Endothelial cell of hepatic sinusoid (primary cell): ENCODE measurements around the gene NCBP1.

ENCODE experiments used
- in situ Hi-C: cut with HindIII; loops from 2 replicates; pipeline ENCODE4 v1.10.0; 2017; ENCODE audit warnings: low sequenced_read_pairs

NCBP1 gene, protein sequence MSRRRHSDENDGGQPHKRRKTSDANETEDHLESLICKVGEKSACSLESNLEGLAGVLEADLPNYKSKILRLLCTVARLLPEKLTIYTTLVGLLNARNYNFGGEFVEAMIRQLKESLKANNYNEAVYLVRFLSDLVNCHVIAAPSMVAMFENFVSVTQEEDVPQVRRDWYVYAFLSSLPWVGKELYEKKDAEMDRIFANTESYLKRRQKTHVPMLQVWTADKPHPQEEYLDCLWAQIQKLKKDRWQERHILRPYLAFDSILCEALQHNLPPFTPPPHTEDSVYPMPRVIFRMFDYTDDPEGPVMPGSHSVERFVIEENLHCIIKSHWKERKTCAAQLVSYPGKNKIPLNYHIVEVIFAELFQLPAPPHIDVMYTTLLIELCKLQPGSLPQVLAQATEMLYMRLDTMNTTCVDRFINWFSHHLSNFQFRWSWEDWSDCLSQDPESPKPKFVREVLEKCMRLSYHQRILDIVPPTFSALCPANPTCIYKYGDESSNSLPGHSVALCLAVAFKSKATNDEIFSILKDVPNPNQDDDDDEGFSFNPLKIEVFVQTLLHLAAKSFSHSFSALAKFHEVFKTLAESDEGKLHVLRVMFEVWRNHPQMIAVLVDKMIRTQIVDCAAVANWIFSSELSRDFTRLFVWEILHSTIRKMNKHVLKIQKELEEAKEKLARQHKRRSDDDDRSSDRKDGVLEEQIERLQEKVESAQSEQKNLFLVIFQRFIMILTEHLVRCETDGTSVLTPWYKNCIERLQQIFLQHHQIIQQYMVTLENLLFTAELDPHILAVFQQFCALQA

DNA sequence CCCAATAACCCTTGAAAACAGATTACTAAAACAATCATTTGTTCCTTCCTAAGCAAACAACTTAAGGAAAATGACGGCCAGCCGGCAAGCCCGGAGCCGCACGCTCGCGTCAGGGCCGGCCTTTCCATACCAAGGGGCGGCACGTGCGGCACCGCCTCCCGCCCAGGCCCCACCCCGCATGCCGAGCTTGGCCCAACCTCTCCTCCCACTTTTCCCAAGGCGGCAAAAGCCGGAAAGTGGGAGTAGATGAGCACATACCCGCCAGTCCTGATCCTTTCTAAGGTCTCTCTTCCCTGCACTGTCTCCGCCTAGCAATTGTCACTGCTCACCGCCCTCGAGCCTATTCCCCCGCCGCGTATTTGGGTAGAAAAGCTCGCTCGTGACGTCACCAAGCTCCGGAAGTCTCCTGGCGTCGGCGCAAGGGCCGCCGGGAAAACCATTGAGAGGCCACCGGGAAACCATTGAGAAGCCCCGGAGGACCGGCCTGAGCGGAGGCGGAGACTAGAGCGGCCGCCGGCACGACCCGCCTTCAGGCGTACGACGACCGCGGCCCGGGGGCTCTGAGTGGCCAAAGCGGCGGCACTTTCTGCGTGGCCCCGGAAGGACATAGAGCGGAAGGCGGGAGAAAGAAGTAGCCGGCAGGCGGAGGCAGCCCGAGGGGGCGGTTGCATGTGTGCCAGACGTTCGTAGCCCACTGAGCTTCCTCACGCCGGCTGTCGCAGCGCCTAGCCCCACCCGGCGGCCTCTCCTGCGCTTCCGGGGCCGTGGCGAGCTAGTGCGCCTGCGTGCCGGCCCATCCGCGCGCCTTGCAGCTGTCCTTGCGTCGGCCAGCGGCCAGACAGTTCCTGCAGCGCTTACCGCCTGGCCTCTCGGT is at the start of gene NCBP1, which contains the start of gene TSTD2:
TSS of gene NCBP1 (plus strand) at position 837 of the 874 bp plus-strand sequence. CDS start 61 bp downstream, outside the sequence.
TSS of gene TSTD2 (minus strand) at position 384 of the 874 bp plus-strand sequence. CDS start 5,806 bp downstream, outside the sequence.
- in situ Hi-C loops = no loop called here

DNA sequence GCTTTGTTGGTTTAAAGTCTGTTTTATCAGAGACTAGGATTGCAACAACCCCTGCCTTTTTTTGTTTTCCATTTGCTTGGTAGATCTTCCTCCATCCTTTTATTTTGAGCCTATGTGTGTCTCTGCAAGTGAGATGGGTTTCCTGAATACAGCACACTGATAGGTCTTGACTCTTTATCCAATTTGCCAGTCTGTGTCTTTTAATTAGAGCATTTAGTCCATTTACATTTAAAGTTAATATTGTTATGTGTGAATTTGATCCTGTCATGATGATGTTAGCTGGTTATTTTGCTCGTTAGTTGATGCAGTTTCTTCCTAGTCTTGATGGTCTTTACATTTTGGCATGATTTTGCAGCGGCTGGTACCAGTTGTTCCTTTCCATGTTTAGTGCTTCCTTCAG is 48.8 kb upstream of the NCBP1 start:
- in situ Hi-C loops = loop anchor here (25.0 kb wide), 1 partner anchor 97 kb away; no protein-coding TSS in a partner anchor

DNA sequence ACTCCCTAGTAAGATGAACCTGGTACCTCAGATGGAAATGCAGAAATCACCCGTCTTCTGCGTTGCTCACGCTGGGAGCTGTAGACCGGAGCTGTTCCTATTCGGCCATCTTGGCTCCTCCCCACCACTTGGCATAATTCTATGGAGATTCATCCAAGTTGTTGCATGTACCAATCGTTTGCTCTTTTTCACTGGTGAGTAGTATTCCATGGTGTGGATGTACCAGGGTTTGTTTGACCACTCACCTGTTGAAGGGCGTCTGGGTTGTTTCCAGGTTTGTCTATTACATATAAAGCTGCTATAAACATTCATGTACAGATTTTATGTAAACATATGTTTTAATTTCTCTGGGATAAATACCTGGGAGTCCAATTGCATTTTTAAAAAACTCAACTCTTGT is 46.7 kb upstream of the NCBP1 start:
- in situ Hi-C loops = loop anchor here (25.0 kb wide), 1 partner anchor 100 kb away; no protein-coding TSS in a partner anchor

DNA sequence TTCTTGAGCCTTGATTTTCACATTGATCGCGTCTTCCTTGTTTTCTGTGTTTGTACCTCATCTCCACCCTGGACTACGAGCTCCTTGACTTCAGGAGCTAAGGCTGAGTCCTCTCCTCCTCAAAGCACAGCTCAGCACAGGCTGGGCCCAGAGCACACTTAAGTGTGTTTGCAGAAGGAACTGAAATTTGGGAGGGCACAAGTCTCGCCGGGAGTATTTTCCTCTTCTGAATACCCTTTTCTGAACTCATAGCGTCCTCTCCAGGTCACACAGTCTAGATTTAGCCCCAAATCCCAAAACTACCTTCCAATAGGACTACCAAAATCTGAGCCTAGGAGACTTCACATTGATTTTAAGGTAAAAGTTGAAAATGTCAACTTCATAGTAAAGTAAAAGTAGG is 42.1 kb upstream of the NCBP1 start:
- in situ Hi-C loops = loop anchor here (25.0 kb wide), 1 partner anchor 104 kb away; no protein-coding TSS in a partner anchor

DNA sequence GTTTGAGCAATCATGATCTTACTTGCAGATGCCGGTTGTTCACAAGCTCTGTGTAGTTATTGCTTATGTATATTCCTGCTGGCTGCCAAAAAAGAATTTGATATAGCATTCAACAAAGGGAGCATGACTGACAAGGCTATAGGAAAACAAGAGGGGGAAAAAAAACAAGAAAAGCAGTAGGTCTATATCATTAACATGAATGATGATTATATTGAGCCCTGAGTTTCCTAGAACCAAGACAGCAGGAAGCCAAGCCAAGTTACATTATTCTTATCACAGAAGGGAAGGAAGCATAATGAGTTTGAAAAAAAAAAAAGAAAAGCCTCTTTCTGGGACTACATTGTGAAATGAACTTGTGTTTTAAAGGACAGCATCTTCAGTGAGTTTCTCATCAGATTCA is 41.5 kb upstream of the NCBP1 start:
- in situ Hi-C loops = loop anchor here (25.0 kb wide), 1 partner anchor 105 kb away; no protein-coding TSS in a partner anchor

- in situ Hi-C loops = loop anchor here (25.0 kb wide), 1 partner anchor 107 kb away; no protein-coding TSS in a partner anchor
Measured at GRCh38 chr9:97593960-97594359, 39.7 kb upstream of the NCBP1 start.

DNA sequence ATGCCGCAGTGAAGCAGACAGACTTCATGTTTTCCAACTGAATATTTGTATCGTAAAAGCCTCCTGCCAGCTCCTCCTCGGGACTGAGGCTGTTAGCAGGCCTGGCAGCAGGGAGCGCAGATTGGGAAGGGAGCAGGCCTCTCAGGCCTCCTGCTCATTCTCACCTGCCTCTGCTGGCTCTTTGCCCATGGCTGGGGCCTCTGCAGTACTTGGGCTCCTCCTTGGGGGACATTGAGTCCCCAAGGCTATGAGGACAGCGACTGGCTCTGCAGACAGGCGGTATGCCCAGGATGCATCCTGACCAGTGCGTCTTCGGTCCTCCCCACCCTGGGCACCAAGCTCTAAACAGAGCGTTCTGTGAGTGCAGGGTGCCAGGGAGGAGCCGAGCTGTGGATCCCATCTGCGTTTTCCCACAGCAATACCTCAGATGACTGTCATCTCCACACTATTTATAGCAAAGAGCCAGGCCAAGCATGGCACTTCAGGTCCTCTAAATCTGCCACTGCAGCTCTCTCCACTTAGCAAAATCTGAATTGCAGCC is 39.2 kb upstream of the NCBP1 start:
- in situ Hi-C loops = loop anchor here (25.0 kb wide), 1 partner anchor 107 kb away; no protein-coding TSS in a partner anchor

DNA sequence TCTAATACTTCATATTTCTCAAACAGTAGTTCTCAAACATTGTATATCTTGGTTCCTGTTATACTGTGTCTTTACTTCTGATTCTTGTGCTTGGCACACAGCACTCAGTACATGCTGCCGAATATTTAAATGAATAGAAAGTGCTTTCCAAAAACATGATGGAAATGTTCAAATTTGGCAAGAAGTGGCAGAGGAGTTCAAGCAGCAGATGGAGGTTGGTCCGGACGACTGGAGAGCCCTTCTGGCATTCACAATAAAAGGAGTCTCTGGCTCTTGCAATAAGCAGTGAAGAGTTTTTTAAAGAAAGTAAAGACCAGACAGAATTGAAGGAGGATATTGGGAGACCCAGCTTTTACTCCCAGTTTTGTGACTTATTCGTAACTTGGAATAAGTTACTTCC is 36.7 kb upstream of the NCBP1 start:
- in situ Hi-C loops = loop anchor here (5.0 to 25.0 kb wide), 2 partner anchors 70 to 110 kb away; no protein-coding TSS in a partner anchor

GRCh38 chr9:97598461-97599288 is 34.9 kb upstream of the NCBP1 start:
- in situ Hi-C loops = loop anchor here (5.0 to 25.0 kb wide), 2 partner anchors 71 to 111 kb away; no protein-coding TSS in a partner anchor

- in situ Hi-C loops = loop anchor here (5.0 to 25.0 kb wide), 2 partner anchors 72 to 112 kb away; no protein-coding TSS in a partner anchor
Measured at GRCh38 chr9:97599314-97599846, 34.2 kb upstream of the NCBP1 start.

GRCh38 chr9:97600531-97601227 is 32.9 kb upstream of the NCBP1 start:
- in situ Hi-C loops = no loop called here

- in situ Hi-C loops = no loop called here
Measured at GRCh38 chr9:97601228-97601898, 32.3 kb upstream of the NCBP1 start.

DNA sequence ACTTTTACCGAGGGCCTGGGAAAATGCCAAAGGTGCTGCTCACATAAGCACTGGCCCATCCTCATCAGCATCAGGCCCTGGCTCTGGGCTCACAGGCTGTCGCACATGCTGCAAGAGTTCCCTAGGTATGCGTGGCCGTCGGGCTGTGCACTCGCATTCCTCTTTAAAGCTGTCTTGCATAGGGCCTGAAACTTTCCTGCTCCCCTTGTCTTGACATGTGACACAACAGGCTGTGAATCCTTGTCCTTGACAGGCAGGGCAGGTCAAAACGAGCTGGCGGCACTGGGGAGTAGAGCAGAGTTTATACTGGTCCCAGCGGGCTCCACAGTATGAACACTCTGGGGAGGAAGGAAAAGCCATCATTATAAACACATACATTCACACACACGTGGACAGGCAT is 31.2 kb upstream of the NCBP1 start:
- in situ Hi-C loops = no loop called here

- in situ Hi-C loops = loop anchor here (5.0 kb wide), 1 partner anchor 87 kb away; no protein-coding TSS in a partner anchor
Measured at GRCh38 chr9:97604901-97605645, 28.5 kb upstream of the NCBP1 start.

GRCh38 chr9:97615439-97616072 is 18.1 kb upstream of the NCBP1 start:
- in situ Hi-C loops = loop anchor here (10.0 kb wide), 1 partner anchor 201 kb away; the partner anchor contains the start of gene TDRD7

GRCh38 chr9:97617939-97618416 is 15.6 kb upstream of the NCBP1 start:
- in situ Hi-C loops = loop anchor here (10.0 kb wide), 1 partner anchor 203 kb away; the partner anchor contains the start of gene TDRD7
